ENCODE results near the gene ICAM2. TPM values are rescaled to one million over a fixed set of nuclear protein-coding genes. Genes with fewer than 3 reads are reported as not detected.

The ICAM2 gene
- total RNA-seq, 1 donor from 2014 or later: 55.7 TPM

- no peak for TF ChIP-seq POLR2A (IDR thresholded peaks at IDR 0.05)
- no peak for TF ChIP-seq POLR2AphosphoS5 (IDR thresholded peaks at IDR 0.05; ENCODE audit: insufficient read depth in 1 of 2, low read depth in 1 of 2)
- no peak for TF ChIP-seq CTCF (IDR thresholded peaks at IDR 0.05)
- no peaks in the 10 kb centered on the region for H3K27me3 ChIP-seq
- no peak for DNase-seq (ENCODE audit: extremely low spot score in 2 of 2)
- no peak overlapping the region for H3K4me3 ChIP-seq
- H3K4me1 ChIP-seq: peaks cover 26% of the 10 kb centered on the region
- no peak overlapping the region for H3K27ac ChIP-seq
- no peaks in the 10 kb centered on the region for H3K9me3 ChIP-seq
- no peaks in the 10 kb centered on the region for H3K36me3 ChIP-seq
- intact Hi-C loops (cut with DNase I): no loop called here
These were observed 20.5 kb downstream of the ICAM2 start for GRCh38 chr17:63999680-64000531.

- Histone ChIP-seq H3K4me1 (peaks cover 26% of the 10 kb centered on the region), H3K27me3 (no peaks in the 10 kb centered on the region), H3K9me3 (no peaks in the 10 kb centered on the region), H3K36me3 (no peaks in the 10 kb centered on the region), H3K4me3 (peak overlapping the region; percentile 54 to 64), H3K27ac (no peak overlapping the region)
- intact Hi-C loops (cut with DNase I): no loop called here
- no peak for TF ChIP-seq CTCF (IDR thresholded peaks at IDR 0.05)
- DNase-seq (ENCODE audit: extremely low spot score in 2 of 2): no peak
These were observed 21.4 kb downstream of the ICAM2 start for GRCh38 chr17:63998721-63999679.

GRCh38 chr17:63998050-63998720 is 22.2 kb downstream of the ICAM2 start, which contains the start of gene PRR29:
Gene PRR29, plus strand, starts transcription at chr17:63998351. Its CDS starts 14 bp downstream, at chr17:63998365.
- no peak for DNase-seq (ENCODE audit: extremely low spot score in 2 of 2)
- no peak for TF ChIP-seq CTCF (IDR thresholded peaks at IDR 0.05)
- TF ChIP-seq POLR2A (IDR thresholded peaks at IDR 0.05): no peak
- TF ChIP-seq POLR2AphosphoS5 (IDR thresholded peaks at IDR 0.05; ENCODE audit: insufficient read depth in 1 of 2, low read depth in 1 of 2): no peak
- intact Hi-C loops (cut with DNase I): no loop called here
- Histone ChIP-seq H3K27ac (peak within 1 kb of the TSS; percentile 29), H3K9me3 (no peaks in the 10 kb centered on the region), H3K36me3 (no peaks in the 10 kb centered on the region), H3K4me1 (peaks cover 26% of the 10 kb centered on the region), H3K27me3 (no peaks in the 10 kb centered on the region), H3K4me3 (peak within 1 kb of the TSS; percentile 54 to 64)

- Histone ChIP-seq H3K36me3 (no peaks in the 10 kb centered on the region), H3K9me3 (no peaks in the 10 kb centered on the region), H3K27ac (no peak overlapping the region), H3K4me1 (peaks cover 26% of the 10 kb centered on the region), H3K27me3 (no peaks in the 10 kb centered on the region), H3K4me3 (peak overlapping the region; percentile 54 to 64)
- intact Hi-C loops (cut with DNase I): no loop called here
- no peak for DNase-seq (ENCODE audit: extremely low spot score in 2 of 2)
- TF ChIP-seq POLR2A (IDR thresholded peaks at IDR 0.05) (no peak), CTCF (IDR thresholded peaks at IDR 0.05) (no peak), POLR2AphosphoS5 (IDR thresholded peaks at IDR 0.05; ENCODE audit: insufficient read depth in 1 of 2, low read depth in 1 of 2) (no peak)
These were observed 22.9 kb downstream of the ICAM2 start for GRCh38 chr17:63997341-63998048.

Measured in vagina (tissue), 2 donors.